IPS-18a (cell line): ENCODE results near the gene DAGLA.

Experiments used
- H3K27ac ChIP-seq: one replicate; pipeline ENCODE4 v1.5.1; 2013; ENCODE audit warnings: low read length
- H3K27me3 ChIP-seq: one replicate; pipeline ENCODE4 v1.6.1; 2013; ENCODE audit warnings: mild to moderate bottlenecking, low read length; ENCODE audit not compliant: control insufficient read depth, insufficient read depth
- H3K36me3 ChIP-seq: one replicate; pipeline ENCODE4 v1.6.1; 2013; ENCODE audit warnings: low read depth, low read length; ENCODE audit not compliant: control insufficient read depth
- H3K4me1 ChIP-seq: one replicate; pipeline ENCODE4 v1.6.1; 2013; ENCODE audit warnings: low read depth, low read length; ENCODE audit not compliant: control insufficient read depth
- H3K4me3 ChIP-seq: one replicate; pipeline ENCODE4 v1.5.1; 2013; ENCODE audit warnings: low read length
- H3K9ac ChIP-seq: one replicate; pipeline ENCODE4 v1.6.1; 2013; ENCODE audit warnings: mild to moderate bottlenecking, low read length, moderate library complexity
- H3K9me3 ChIP-seq: one replicate; pipeline ENCODE4 v1.6.1; 2013; ENCODE audit warnings: low read depth, low read length; ENCODE audit not compliant: control insufficient read depth

DAGLA gene

GRCh38 chr11:61745781-61746441 lies 65.7 kb downstream of the DAGLA start:
- no peak overlapping the region for H3K4me3 ChIP-seq
- peaks cover 11% of the 10 kb centered on the region for H3K27me3 ChIP-seq
- H3K4me1 ChIP-seq: peaks cover 16% of the 10 kb centered on the region
- no peak overlapping the region for H3K27ac ChIP-seq
- no peaks in the 10 kb centered on the region for H3K9me3 ChIP-seq
- no peak overlapping the region for H3K9ac ChIP-seq
- H3K36me3 ChIP-seq: peaks cover 3% of the 10 kb centered on the region

- Histone ChIP-seq H3K9me3 (no peaks in the 10 kb centered on the region), H3K36me3 (peaks cover 3% of the 10 kb centered on the region), H3K9ac (no peak overlapping the region), H3K4me1 (peaks cover 16% of the 10 kb centered on the region), H3K27ac (no peak overlapping the region), H3K27me3 (peaks cover 18% of the 10 kb centered on the region), H3K4me3 (no peak overlapping the region)
Observed at GRCh38 chr11:61746442-61747191, 66.4 kb downstream of the DAGLA start.

- H3K27ac ChIP-seq: no peak overlapping the region
- no peak overlapping the region for H3K9ac ChIP-seq
- no peaks in the 10 kb centered on the region for H3K36me3 ChIP-seq
- peaks cover 23% of the 10 kb centered on the region for H3K27me3 ChIP-seq
- peaks cover 16% of the 10 kb centered on the region for H3K4me1 ChIP-seq
- no peaks in the 10 kb centered on the region for H3K9me3 ChIP-seq
- H3K4me3 ChIP-seq: no peak overlapping the region
Observed at GRCh38 chr11:61747192-61747966, 67.2 kb downstream of the DAGLA start.

- Histone ChIP-seq H3K4me3 (no peak overlapping the region), H3K9me3 (no peaks in the 10 kb centered on the region), H3K4me1 (peaks cover 16% of the 10 kb centered on the region), H3K27ac (no peak overlapping the region), H3K9ac (no peak overlapping the region), H3K27me3 (peaks cover 26% of the 10 kb centered on the region), H3K36me3 (no peaks in the 10 kb centered on the region)
Observed at GRCh38 chr11:61747967-61748285, 67.7 kb downstream of the DAGLA start.

- H3K27ac ChIP-seq: no peak overlapping the region
Observed at GRCh38 chr11:61749591-61750217, 69.5 kb downstream of the DAGLA start.

GRCh38 chr11:61750631-61751273 lies 70.6 kb downstream of the DAGLA start:
- H3K27ac ChIP-seq: no peak overlapping the region
- H3K4me1 ChIP-seq: peaks cover 19% of the 10 kb centered on the region
- H3K9me3 ChIP-seq: no peaks in the 10 kb centered on the region
- no peak overlapping the region for H3K9ac ChIP-seq
- no peak overlapping the region for H3K4me3 ChIP-seq
- no peaks in the 10 kb centered on the region for H3K36me3 ChIP-seq
- peaks cover 39% of the 10 kb centered on the region for H3K27me3 ChIP-seq

More at GRCh38 chr11:61749591-61750217, 69.5 kb downstream of the DAGLA start:
- peak overlapping the region; percentile 15 for H3K4me3 ChIP-seq
- peaks cover 39% of the 10 kb centered on the region for H3K27me3 ChIP-seq
- no peak overlapping the region for H3K9ac ChIP-seq
- H3K36me3 ChIP-seq: no peaks in the 10 kb centered on the region
- H3K9me3 ChIP-seq: no peaks in the 10 kb centered on the region
- H3K4me1 ChIP-seq: peaks cover 19% of the 10 kb centered on the region

GRCh38 chr11:61751384-61751783 lies 71.2 kb downstream of the DAGLA start:
- H3K27ac ChIP-seq: no peak overlapping the region
- H3K27me3 ChIP-seq: peaks cover 39% of the 10 kb centered on the region
- H3K9ac ChIP-seq: no peak overlapping the region
- H3K36me3 ChIP-seq: no peaks in the 10 kb centered on the region
- peaks cover 24% of the 10 kb centered on the region for H3K4me1 ChIP-seq
- H3K9me3 ChIP-seq: no peaks in the 10 kb centered on the region
- no peak overlapping the region for H3K4me3 ChIP-seq

GRCh38 chr11:61752117-61752924 lies 72.1 kb downstream of the DAGLA start, which contains the start of gene MYRF:
MYRF (plus strand) TSS chr11:61752636; CDS start chr11:61752745, 109 bp downstream.
- peaks cover 39% of the 10 kb centered on the region for H3K27me3 ChIP-seq
- H3K9ac ChIP-seq: peak within 1 kb of the TSS; percentile 3
- no peaks in the 10 kb centered on the region for H3K9me3 ChIP-seq
- peak within 1 kb of the TSS; percentile 62 for H3K4me3 ChIP-seq
- peaks cover 28% of the 10 kb centered on the region for H3K4me1 ChIP-seq
- H3K36me3 ChIP-seq: no peaks in the 10 kb centered on the region
- no peak within 1 kb of the TSS for H3K27ac ChIP-seq

- no peaks in the 10 kb centered on the region for H3K9me3 ChIP-seq
- no peaks in the 10 kb centered on the region for H3K36me3 ChIP-seq
- no peak overlapping the region for H3K27ac ChIP-seq
- H3K27me3 ChIP-seq: peaks cover 39% of the 10 kb centered on the region
- H3K4me3 ChIP-seq: peak overlapping the region; percentile 62
- peaks cover 25% of the 10 kb centered on the region for H3K4me1 ChIP-seq
- H3K9ac ChIP-seq: peak overlapping the region; percentile 3
Observed at GRCh38 chr11:61752925-61753521, 72.8 kb downstream of the DAGLA start.

- peaks cover 25% of the 10 kb centered on the region for H3K4me1 ChIP-seq
- no peak overlapping the region for H3K27ac ChIP-seq
- H3K36me3 ChIP-seq: no peaks in the 10 kb centered on the region
- H3K9ac ChIP-seq: no peak overlapping the region
- peaks cover 38% of the 10 kb centered on the region for H3K27me3 ChIP-seq
- no peaks in the 10 kb centered on the region for H3K9me3 ChIP-seq
- no peak overlapping the region for H3K4me3 ChIP-seq
Observed at GRCh38 chr11:61753672-61754071, 73.5 kb downstream of the DAGLA start.
